ENCODE results near the gene TMUB1. TPM values are rescaled to one million over a fixed set of nuclear protein-coding genes. Genes with fewer than 3 reads are reported as not detected.

The TMUB1 gene
- total RNA-seq, 1 donor from 2014 or later, result 14.8 TPM

- peak in 1 of 2 donors; percentile 88 for DNase-seq (ENCODE audit: low read depth in 2 of 2)
Observed at GRCh38 chr7:151104411-151105235, 21.3 kb upstream of the TMUB1 start.

- DNase-seq (ENCODE audit: low read depth in 2 of 2), result no peak
Observed at GRCh38 chr7:151103973-151104372, 20.7 kb upstream of the TMUB1 start.

- DNase-seq (ENCODE audit: low read depth in 2 of 2), result no peak
Observed at GRCh38 chr7:151102991-151103390, 19.7 kb upstream of the TMUB1 start.

DNA sequence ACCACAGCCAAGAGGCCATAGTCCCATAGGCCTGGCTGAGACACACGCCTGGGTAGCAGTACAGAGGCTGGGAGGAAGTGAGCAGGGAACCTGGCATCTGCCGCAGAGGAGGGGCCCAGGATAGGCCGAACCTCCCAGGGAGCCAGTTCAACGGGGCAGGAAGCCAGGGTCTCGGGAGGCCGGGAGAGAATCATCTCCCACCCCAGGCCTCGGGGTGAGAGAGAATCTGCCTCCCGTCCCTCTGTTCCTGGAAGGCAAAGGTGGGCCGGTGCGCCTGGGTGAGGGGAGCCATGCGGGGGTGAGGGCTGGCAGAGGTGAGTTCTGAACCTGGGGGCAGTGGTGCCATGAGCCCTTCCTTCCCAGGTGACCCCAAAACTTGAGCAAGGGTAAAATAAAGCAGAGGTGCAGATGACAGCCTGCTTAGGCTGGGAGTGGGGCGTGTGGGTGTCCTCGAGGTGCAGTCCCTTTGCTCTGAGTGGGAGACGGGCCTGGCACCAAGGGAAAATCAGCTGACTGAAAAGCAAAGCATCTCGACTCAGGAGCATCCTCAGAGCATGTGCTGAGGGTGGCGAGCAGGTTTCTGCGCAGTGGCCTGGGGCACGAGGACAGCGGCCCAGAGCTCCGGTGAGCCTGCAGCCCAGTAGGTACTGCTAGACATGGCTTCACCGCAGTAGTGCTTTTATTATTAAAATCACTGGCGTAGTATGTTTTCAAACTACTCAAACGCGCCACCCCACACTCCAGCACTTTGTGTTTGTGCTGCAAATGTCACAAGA is 18.5 kb upstream of the TMUB1 start:
- no peak for DNase-seq (ENCODE audit: low read depth in 2 of 2)

- DNase-seq (ENCODE audit: low read depth in 2 of 2), result no peak
Observed at GRCh38 chr7:151100921-151101320, 17.6 kb upstream of the TMUB1 start.

DNA sequence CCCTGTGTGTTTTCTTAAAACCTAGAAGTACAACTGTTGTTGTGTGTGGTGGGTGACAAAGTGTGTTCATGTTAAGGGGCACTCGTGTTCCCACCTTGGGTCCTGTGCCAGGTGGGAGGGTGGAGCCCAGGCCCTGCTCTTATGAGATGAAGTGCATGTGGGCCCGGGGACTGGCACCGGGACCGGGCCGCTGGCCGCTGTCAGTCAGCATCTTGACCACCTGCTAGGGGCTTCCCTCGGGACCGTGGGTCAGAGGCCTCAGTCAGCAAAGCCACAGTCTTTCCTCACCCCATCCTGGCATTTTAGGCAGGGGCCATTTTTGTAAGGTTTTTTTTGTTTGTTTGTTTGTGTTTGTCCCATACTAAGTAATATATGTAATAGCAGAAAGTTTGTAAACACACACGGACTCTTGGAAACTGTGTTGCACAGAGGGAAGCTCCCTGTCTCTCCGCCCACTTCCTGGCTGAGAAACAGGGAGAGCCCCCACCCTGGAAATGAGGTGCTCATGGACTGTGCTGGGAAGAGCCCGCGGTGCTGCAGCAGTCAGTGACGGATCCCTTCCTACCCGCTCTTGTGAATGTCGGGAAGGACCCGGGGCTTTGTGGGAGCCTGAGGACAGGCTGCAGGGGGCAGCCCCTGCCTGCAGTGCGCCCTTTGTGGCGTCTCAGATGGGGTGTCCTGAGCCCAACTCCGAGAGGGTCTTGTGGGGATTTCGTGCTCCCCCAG is 16.4 kb upstream of the TMUB1 start:
- no peak for DNase-seq (ENCODE audit: low read depth in 2 of 2)

- peak in 1 of 2 donors; percentile 58 for DNase-seq (ENCODE audit: low read depth in 2 of 2)
Observed at GRCh38 chr7:151095828-151096475, 12.7 kb upstream of the TMUB1 start.

- DNase-seq (ENCODE audit: low read depth in 2 of 2), result no peak
Observed at GRCh38 chr7:151095123-151095797, 12.0 kb upstream of the TMUB1 start.

- DNase-seq (ENCODE audit: low read depth in 2 of 2), result no peak
Observed at GRCh38 chr7:151094675-151095074, 11.4 kb upstream of the TMUB1 start.

- no peak for DNase-seq (ENCODE audit: low read depth in 2 of 2)
Observed at GRCh38 chr7:151093748-151094147, 10.5 kb upstream of the TMUB1 start.

- DNase-seq (ENCODE audit: low read depth in 2 of 2), result no peak
Observed at GRCh38 chr7:151091988-151092387, 8.7 kb upstream of the TMUB1 start.

GRCh38 chr7:151091431-151091830 is 8.1 kb upstream of the TMUB1 start:
- DNase-seq (ENCODE audit: low read depth in 2 of 2), result no peak

DNA sequence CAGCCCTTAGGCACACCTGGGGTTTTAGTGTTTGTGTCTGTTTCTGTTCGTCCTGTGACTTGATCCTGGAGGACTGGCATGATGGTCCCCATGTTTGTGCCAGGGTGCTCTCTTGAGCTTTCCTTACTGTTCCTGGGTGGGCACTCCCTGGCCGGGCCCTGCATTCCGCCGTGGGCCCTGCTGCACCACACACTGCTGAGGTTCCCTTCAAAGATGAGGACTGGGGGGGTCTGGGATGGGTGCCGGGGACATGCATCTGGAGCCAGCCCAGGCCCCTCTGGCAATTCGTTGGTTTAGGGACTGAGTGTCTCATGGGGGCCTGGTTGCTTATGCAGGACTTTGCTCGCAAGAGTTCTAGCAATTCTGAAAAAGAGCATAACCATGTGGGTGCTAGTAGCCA is 7.7 kb upstream of the TMUB1 start:
- no peak for DNase-seq (ENCODE audit: low read depth in 2 of 2)

DNA sequence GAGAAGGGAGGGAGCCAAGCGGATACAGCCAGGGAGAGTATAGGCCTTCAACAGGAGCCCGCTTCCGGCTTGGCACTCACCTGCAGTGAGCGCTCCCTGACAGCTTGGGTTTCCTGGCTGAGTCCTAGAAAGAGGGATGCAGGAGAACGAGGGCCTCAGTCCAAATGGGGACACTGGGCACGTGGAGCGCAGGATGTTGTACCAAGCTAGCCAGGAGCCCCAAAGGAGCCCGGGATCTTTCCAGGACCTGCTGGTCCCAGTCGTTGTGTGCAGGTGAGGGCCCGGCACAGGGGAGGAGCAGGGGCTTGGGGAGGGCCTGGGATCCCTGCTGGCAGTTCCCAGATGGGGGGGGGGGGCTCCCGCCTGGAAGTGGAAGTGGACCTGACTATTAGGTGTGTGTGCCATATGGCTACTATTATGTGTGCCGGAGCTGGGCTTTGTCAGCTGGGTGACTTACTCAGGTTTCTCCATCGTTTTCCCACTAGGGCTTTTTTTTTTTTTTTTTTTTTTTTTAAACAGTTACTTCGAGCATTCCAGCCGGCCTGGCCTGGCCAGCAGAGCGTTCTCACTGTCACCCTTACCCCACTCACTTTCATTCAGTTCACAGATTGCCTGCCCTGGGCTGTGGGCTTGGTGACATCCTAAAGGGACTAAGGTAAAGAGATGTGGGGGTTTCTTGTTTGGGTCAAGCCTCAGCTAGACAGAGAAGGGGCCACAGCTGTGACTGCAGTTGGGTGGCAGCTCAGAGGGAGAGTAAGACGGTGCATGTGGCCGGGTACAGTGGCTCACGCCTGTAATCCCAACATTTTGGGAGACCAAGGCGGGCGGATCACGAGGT is 6.8 kb upstream of the TMUB1 start:
- peak in 1 of 2 donors; percentile 53 for DNase-seq (ENCODE audit: low read depth in 2 of 2)

- DNase-seq (ENCODE audit: low read depth in 2 of 2), result peak; percentile 93 to 97
Observed at GRCh38 chr7:151088856-151089699, 5.8 kb upstream of the TMUB1 start.

DNA sequence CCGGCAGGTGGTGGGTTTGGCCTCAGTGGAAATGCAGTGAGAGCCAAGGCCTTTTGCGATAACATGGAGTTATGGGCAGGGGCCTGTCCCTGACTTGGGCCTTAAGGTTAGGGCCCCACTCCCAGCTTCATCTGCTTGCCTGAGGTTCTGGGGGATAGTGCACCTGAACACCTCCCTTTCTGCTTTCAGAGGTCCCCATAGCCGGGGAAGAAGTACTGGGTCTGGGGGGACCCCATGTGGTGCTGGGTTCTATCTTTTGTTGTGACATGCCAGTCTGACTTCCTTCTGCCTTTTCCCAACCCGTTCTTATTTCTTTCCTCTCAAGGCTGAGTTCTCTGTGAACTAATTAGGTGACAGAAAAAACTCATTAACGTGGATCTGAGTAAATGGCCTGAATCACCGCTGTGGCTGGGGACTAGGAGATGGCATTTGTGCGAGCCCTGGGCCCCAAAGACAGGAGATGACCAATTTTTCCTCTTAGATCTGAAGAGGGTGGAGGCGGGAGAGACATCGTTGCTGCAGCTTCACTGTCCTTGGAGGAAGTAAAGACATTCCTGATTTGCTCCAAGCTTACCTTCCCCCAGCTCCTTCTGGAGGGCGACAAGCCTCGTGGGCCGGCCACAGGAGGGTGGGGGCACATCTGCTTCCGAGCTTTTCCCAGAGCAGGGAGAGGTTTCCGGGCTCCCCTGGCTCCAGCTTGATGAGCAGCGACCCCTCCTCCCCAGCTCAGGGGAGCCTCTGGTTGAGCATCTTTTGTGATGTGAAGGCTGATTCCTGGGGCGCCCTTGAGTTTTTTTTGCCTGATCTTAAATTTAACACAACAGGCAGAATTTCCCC is 4.9 kb upstream of the TMUB1 start:
- DNase-seq (ENCODE audit: low read depth in 2 of 2), result peak in 1 of 2 donors; percentile 52

GRCh38 chr7:151087245-151088018 is 4.1 kb upstream of the TMUB1 start:
- peak in 1 of 2 donors; percentile 58 for DNase-seq (ENCODE audit: low read depth in 2 of 2)
